ENCODE measurements around the gene OR3A2.
A peak's percentile ranks its signal among the peaks of the same experiment; 100 is the strongest.

OR3A2 gene

DNA sequence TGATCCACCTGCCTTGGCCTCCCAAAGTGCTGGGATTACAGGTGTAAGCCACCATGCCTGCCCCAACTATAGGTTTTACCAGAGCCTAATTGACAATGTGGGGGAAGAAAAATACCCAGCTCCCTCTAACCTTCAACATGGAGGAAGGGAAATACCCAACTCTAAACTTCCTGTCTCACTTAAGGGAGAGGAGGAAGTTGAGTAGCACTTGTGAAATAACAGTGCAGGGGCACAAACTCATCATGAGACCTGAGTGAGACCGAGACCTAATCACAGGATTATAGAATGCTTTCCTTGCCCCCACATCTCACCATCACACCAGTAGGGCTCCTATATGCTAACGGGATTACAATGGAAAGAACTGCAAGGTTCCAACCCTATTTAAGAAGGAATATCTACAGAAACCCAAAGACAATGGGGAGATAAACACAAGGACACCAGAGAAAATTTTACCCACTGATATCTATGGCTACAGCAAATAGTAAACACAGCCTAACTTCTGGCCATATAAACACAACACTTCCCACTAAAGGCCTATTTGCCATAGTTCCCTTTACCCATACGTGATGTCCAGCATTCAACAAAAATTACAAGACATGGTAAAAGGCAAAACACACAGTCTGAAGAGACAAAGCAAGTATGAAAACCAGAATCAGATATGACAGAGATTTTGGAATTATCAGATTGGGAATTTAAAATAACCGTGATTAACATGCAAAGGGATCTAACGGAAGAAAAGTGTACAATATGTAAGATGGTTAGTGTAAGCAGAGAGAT lies 114.8 kb downstream of the OR3A2 start:
- Histone ChIP-seq H3K27ac (ENCODE audit: extremely low read depth, low read depth, low read length) (no peak overlapping the region), H3K4me3 (ENCODE audit: low read depth, low read length) (no peak overlapping the region), H3K36me3 (ENCODE audit: control insufficient read depth in 2 of 2, insufficient read depth in 1 of 2, low read length in 2 of 2) (no peaks in the 10 kb centered on the region), H3K4me1 (ENCODE audit: control insufficient read depth, insufficient read depth, low read length) (no peaks in the 10 kb centered on the region), H3K9me3 (ENCODE audit: control insufficient read depth, insufficient read depth, low read depth, low read length) (no peaks in the 10 kb centered on the region)
- TF ChIP-seq, protein P1, sequence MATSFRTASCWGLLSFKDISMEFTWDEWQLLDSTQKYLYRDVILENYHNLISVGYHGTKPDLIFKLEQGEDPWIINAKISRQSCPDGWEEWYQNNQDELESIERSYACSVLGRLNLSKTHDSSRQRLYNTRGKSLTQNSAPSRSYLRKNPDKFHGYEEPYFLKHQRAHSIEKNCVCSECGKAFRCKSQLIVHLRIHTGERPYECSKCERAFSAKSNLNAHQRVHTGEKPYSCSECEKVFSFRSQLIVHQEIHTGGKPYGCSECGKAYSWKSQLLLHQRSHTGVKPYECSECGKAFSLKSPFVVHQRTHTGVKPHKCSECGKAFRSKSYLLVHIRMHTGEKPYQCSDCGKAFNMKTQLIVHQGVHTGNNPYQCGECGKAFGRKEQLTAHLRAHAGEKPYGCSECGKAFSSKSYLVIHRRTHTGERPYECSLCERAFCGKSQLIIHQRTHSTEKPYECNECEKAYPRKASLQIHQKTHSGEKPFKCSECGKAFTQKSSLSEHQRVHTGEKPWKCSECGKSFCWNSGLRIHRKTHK (tag by site-specific recombination; IDR thresholded peaks at IDR 0.05): peak; percentile 92
- TF ChIP-seq ZNF140 (tag by site-specific recombination; IDR thresholded peaks at IDR 0.05): no peak
- CTCF ChIA-PET: no interaction called here
- POLR2A ChIA-PET: no interaction called here

DNA sequence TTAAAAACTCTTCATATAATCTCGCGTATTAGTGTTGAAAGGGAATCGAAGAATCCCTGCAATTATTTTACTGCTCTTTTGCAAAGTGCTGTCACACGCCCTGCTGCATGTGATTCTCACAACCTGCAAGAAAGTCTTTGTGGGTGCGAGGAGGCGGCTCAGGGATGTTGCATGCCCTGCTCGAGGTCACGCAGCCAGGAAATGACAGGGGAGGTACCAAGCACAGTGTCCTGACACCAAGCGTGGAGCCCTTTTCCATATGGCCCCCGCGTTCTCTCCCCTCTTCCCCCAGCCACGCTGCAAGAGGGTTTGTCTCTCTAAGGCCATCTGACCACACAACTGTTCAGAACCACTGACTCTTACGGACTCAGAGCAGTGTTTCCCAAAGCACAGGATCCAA lies 125.5 kb downstream of the OR3A2 start:
- H3K4me3 ChIP-seq (ENCODE audit: low read depth, low read length): no peak overlapping the region
- ChIA-PET POLR2A (no interaction called here), CTCF (no interaction called here)
- H3K9me3 ChIP-seq (ENCODE audit: control insufficient read depth, insufficient read depth, low read depth, low read length): no peaks in the 10 kb centered on the region
- no peaks in the 10 kb centered on the region for H3K36me3 ChIP-seq (ENCODE audit: control insufficient read depth in 2 of 2, insufficient read depth in 1 of 2, low read length in 2 of 2)
- no peak overlapping the region for H3K27ac ChIP-seq (ENCODE audit: extremely low read depth, low read depth, low read length)
- TF ChIP-seq, protein P2, sequence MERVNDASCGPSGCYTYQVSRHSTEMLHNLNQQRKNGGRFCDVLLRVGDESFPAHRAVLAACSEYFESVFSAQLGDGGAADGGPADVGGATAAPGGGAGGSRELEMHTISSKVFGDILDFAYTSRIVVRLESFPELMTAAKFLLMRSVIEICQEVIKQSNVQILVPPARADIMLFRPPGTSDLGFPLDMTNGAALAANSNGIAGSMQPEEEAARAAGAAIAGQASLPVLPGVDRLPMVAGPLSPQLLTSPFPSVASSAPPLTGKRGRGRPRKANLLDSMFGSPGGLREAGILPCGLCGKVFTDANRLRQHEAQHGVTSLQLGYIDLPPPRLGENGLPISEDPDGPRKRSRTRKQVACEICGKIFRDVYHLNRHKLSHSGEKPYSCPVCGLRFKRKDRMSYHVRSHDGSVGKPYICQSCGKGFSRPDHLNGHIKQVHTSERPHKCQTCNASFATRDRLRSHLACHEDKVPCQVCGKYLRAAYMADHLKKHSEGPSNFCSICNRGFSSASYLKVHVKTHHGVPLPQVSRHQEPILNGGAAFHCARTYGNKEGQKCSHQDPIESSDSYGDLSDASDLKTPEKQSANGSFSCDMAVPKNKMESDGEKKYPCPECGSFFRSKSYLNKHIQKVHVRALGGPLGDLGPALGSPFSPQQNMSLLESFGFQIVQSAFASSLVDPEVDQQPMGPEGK (tag by site-specific recombination; IDR thresholded peaks at IDR 0.05): no peak
- TF ChIP-seq ZNF423 (tag by site-specific recombination; IDR thresholded peaks at IDR 0.05) (no peak), ZNF48 (tag by site-specific recombination; IDR thresholded peaks at IDR 0.05) (no peak), ZNF473 (tag by site-specific recombination; IDR thresholded peaks at IDR 0.05) (no peak), ZNF391 (tag by site-specific recombination; IDR thresholded peaks at IDR 0.05; ENCODE audit: borderline replicate concordance, low read depth) (no peak), ZNF670 (tag by site-specific recombination; IDR thresholded peaks at IDR 0.05; ENCODE audit: low read depth) (no peak), MZF1 (tag by site-specific recombination; IDR thresholded peaks at IDR 0.05; ENCODE audit: borderline replicate concordance) (no peak), HOXD13 (CRISPR knock-in tag; IDR thresholded peaks at IDR 0.05; ENCODE audit: borderline replicate concordance) (no peak)
- TF ChIP-seq, protein P3, sequence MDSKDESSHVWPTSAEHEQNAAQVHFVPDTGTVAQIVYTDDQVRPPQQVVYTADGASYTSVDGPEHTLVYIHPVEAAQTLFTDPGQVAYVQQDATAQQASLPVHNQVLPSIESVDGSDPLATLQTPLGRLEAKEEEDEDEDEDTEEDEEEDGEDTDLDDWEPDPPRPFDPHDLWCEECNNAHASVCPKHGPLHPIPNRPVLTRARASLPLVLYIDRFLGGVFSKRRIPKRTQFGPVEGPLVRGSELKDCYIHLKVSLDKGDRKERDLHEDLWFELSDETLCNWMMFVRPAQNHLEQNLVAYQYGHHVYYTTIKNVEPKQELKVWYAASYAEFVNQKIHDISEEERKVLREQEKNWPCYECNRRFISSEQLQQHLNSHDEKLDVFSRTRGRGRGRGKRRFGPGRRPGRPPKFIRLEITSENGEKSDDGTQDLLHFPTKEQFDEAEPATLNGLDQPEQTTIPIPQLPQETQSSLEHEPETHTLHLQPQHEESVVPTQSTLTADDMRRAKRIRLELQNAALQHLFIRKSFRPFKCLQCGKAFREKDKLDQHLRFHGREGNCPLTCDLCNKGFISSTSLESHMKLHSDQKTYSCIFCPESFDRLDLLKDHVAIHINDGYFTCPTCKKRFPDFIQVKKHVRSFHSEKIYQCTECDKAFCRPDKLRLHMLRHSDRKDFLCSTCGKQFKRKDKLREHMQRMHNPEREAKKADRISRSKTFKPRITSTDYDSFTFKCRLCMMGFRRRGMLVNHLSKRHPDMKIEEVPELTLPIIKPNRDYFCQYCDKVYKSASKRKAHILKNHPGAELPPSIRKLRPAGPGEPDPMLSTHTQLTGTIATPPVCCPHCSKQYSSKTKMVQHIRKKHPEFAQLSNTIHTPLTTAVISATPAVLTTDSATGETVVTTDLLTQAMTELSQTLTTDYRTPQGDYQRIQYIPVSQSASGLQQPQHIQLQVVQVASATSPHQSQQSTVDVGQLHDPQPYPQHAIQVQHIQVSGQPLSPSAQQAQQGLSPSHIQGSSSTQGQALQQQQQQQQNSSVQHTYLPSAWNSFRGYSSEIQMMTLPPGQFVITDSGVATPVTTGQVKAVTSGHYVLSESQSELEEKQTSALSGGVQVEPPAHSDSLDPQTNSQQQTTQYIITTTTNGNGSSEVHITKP (tag by site-specific recombination; IDR thresholded peaks at IDR 0.05): no peak
- TF ChIP-seq, protein P4, sequence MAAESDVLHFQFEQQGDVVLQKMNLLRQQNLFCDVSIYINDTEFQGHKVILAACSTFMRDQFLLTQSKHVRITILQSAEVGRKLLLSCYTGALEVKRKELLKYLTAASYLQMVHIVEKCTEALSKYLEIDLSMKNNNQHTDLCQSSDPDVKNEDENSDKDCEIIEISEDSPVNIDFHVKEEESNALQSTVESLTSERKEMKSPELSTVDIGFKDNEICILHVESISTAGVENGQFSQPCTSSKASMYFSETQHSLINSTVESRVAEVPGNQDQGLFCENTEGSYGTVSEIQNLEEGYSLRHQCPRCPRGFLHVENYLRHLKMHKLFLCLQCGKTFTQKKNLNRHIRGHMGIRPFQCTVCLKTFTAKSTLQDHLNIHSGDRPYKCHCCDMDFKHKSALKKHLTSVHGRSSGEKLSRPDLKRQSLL (tag by site-specific recombination; IDR thresholded peaks at IDR 0.05): no peak
- TF ChIP-seq, protein P5, sequence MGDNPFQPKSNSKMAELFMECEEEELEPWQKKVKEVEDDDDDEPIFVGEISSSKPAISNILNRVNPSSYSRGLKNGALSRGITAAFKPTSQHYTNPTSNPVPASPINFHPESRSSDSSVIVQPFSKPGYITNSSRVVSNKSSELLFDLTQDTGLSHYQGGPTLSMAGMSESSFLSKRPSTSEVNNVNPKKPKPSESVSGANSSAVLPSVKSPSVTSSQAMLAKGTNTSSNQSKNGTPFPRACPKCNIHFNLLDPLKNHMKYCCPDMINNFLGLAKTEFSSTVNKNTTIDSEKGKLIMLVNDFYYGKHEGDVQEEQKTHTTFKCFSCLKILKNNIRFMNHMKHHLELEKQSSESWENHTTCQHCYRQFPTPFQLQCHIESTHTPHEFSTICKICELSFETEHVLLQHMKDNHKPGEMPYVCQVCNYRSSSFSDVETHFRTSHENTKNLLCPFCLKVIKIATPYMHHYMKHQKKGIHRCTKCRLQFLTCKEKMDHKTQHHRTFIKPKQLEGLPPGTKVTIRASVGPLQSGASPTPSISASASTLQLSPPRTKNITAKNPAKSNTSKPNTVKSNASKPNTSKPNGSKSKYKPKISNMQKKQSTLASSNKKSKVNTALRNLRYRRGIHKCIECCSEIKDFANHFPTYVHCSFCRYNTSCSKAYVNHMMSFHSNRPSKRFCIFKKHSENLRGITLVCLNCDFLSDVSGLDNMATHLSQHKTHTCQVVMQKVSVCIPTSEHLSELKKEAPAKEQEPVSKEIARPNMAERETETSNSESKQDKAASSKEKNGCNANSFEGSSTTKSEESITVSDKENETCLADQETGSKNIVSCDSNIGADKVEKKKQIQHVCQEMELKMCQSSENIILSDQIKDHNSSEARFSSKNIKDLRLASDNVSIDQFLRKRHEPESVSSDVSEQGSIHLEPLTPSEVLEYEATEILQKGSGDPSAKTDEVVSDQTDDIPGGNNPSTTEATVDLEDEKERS (tag by site-specific recombination; IDR thresholded peaks at IDR 0.05): no peak
- TF ChIP-seq, protein P6, sequence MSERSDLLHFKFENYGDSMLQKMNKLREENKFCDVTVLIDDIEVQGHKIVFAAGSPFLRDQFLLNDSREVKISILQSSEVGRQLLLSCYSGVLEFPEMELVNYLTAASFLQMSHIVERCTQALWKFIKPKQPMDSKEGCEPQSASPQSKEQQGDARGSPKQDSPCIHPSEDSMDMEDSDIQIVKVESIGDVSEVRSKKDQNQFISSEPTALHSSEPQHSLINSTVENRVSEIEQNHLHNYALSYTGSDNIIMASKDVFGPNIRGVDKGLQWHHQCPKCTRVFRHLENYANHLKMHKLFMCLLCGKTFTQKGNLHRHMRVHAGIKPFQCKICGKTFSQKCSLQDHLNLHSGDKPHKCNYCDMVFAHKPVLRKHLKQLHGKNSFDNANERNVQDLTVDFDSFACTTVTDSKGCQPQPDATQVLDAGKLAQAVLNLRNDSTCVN (tag by site-specific recombination; optimal IDR thresholded peaks at IDR 0.05): no peak
- no peaks in the 10 kb centered on the region for H3K4me1 ChIP-seq (ENCODE audit: control insufficient read depth, insufficient read depth, low read length)

Data from HEK293 (cell line).